ENCODE results near the gene RNF224. TPM values are rescaled to one million over a fixed set of nuclear protein-coding genes. Genes with fewer than 3 reads are reported as not detected.
A peak's percentile ranks its signal among the peaks of the same experiment; 100 is the strongest.
"Not testable (repeated sequence)": the region's sequence is repeated elsewhere in the genome, so short reads cannot be mapped to it uniquely, and the experiment has no call there.

RNF224 gene
- total RNA-seq, 4 donors from 2014 or later, result 1.2 to 5.2 (median 3.0) TPM

DNA sequence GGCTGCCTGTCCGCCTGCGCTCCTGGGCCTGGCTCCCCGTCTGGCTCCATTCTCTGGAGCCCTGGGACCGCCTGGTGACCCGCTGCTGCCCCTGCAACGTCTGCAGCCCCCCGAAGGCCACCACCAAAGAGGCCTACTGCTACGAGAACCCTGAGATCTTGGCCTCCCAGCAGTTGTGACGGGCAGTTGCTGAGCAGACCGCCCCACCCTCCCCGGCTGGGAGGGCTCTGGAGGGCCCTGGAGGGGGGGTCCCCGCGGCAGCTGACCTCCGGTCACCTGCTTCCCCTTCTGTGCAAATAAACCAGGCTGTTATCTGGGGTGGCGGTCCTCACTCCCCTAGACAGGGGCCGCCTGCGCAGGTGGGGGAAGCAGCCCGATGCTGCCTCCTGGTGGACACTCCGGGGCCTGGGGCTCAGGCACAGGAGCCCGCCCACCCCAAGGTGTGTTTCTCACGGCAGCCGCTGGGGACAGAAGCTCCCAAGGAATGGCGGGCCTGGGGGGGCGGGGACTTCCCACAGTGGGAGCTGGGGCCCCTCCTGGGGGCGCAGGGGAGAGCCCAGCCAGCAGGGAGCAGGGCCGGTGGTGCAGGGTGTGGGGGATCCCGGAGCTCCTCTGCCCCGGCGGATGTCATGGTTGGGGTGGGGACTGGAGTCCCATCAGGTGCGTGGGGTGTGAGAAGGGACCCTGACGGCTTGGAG lies 9.1 kb downstream of the RNF224 start:
- intact Hi-C loops (cut with DNase I), result loop anchor here (10.0 kb wide), 1 partner anchor 52 kb away; the partner anchor contains the start of genes ANAPC2 and SSNA1
- no peaks in the 10 kb centered on the region for H3K9me3 ChIP-seq
- peak overlapping the region in 3 of 4 donors; percentile 7 to 40 (median 7) for H3K4me3 ChIP-seq
- peaks cover 16 to 53% (median 23%) of the 10 kb centered on the region in 3 donors for H3K4me1 ChIP-seq
- WGBS, 2 donors, result 0% methylated on average over 4 of the region's 31 CpGs; no CpG with 5 or more reads in 1 of the 2 donors
- no peak for DNase-seq
- peak overlapping the region in 1 of 4 donors; percentile 39 for H3K27ac ChIP-seq
- H3K36me3 ChIP-seq, result no peaks in the 10 kb centered on the region
- TF ChIP-seq, protein P1, sequence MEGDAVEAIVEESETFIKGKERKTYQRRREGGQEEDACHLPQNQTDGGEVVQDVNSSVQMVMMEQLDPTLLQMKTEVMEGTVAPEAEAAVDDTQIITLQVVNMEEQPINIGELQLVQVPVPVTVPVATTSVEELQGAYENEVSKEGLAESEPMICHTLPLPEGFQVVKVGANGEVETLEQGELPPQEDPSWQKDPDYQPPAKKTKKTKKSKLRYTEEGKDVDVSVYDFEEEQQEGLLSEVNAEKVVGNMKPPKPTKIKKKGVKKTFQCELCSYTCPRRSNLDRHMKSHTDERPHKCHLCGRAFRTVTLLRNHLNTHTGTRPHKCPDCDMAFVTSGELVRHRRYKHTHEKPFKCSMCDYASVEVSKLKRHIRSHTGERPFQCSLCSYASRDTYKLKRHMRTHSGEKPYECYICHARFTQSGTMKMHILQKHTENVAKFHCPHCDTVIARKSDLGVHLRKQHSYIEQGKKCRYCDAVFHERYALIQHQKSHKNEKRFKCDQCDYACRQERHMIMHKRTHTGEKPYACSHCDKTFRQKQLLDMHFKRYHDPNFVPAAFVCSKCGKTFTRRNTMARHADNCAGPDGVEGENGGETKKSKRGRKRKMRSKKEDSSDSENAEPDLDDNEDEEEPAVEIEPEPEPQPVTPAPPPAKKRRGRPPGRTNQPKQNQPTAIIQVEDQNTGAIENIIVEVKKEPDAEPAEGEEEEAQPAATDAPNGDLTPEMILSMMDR (IDR thresholded peaks at IDR 0.05), result peak; percentile 99 to 100 (median 100)
- no peak for TF ChIP-seq POLR2A (IDR thresholded peaks at IDR 0.05)
- H3K27me3 ChIP-seq, result peaks cover 0 to 49% (median 0%) of the 10 kb centered on the region in 4 donors

DNA sequence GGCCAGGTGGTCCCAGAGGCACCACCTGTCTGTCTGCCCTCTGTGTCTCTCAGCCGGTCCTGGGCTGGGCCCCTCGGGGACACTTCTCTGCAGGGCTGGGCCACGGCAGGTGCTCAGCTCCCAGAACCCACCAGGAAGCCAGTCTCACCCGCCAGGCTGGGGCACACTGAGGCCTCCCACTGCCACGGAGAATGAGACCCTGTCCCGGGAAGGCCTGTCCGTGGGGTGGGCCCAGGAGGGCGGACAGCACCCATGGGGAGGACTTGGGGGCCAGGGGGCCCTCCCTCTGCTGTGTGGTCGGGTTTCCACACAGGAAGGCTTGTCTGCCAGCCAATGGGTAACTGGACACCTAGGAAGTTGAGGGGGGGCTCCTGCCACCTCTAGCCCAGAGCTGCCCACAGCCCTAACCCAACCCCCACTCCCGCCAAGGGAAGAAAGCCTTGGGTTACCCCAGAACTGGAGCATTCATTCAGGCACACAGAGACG lies 9.7 kb downstream of the RNF224 start:
- H3K9me3 ChIP-seq, result no peaks in the 10 kb centered on the region
- no peak for TF ChIP-seq POLR2A (IDR thresholded peaks at IDR 0.05)
- TF ChIP-seq, protein P1 (IDR thresholded peaks at IDR 0.05), result no peak
- peaks cover 20 to 57% (median 23%) of the 10 kb centered on the region in 3 donors for H3K4me1 ChIP-seq
- peaks cover 0 to 43% (median 0%) of the 10 kb centered on the region in 4 donors for H3K27me3 ChIP-seq
- H3K4me3 ChIP-seq, result peak overlapping the region in 3 of 4 donors; percentile 7 to 40 (median 7)
- intact Hi-C loops (cut with DNase I), result loop anchor here (10.0 kb wide), 1 partner anchor 52 kb away; the partner anchor contains the start of genes ANAPC2 and SSNA1
- DNase-seq, result no peak
- H3K27ac ChIP-seq, result peak overlapping the region in 1 of 4 donors; percentile 39
- WGBS, 2 donors, result 63% methylated on average over 2 of the region's 11 CpGs; no CpG with 5 or more reads in 1 of the 2 donors
- peaks cover 0 to 4% (median 3%) of the 10 kb centered on the region in 3 donors for H3K36me3 ChIP-seq

DNA sequence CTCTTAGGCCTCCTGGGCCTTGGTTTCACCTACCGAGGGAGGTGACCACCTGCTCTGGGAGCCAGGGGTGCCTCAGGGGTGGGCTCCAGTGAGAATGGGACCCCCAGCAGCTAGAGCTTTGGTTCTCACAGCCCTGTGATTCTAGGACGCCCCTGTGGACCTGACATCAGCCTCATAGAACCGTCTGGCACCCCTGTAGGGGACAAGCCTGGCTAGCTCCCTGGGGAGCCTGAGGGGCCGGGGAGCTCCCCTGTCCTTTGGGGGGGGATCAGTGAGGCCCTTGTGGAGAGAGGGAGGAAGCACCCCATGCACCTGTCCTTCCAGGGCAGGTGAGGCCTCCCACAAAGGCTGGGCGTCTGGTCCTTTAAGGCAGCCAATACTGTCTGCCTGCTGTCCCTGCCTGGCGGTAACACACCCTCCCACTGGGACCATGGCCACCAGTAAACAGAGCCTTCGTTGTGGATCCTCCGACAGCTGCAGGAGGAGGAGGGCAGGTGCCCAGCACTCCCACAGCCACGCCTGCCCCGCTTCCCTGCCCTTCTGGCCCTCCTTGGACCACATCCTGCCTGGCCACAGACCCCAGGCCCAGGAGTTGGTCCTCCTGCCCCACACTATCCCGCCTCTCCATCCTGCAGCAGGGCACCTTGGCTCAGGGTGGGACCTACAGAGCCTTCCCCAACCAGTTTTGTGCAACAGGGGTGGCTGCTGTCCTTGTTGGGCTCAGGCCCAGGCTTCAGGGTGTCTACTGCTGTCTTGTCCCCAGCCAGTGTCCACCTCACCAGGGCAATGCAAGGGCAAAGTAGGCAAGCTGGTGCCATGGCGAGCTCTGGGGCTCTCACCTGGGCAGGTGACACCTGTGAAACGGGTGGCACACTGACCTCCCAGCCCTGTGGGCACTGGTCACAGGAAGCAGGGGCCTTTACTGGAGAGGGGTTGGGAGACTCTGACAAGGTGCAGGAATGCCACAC lies 10.7 kb downstream of the RNF224 start:
- H3K27me3 ChIP-seq, result peaks cover 0 to 32% (median 0%) of the 10 kb centered on the region in 4 donors
- DNase-seq, result no peak
- no peak for TF ChIP-seq POLR2A (IDR thresholded peaks at IDR 0.05)
- TF ChIP-seq, protein P1 (IDR thresholded peaks at IDR 0.05), result no peak
- H3K9me3 ChIP-seq, result no peaks in the 10 kb centered on the region
- WGBS, 2 donors, result 58 to 84% methylated on average over 6 to 9 of the region's 13 CpGs
- no peak overlapping the region for H3K4me3 ChIP-seq
- H3K36me3 ChIP-seq, result peaks cover 5 to 15% (median 13%) of the 10 kb centered on the region in 3 donors
- intact Hi-C loops (cut with DNase I), result loop anchor here (10.0 kb wide), 1 partner anchor 53 kb away; the partner anchor contains the start of genes ANAPC2 and SSNA1
- H3K4me1 ChIP-seq, result peaks cover 29 to 68% (median 34%) of the 10 kb centered on the region in 3 donors
- peak overlapping the region in 1 of 4 donors; percentile 16 for H3K27ac ChIP-seq

DNA sequence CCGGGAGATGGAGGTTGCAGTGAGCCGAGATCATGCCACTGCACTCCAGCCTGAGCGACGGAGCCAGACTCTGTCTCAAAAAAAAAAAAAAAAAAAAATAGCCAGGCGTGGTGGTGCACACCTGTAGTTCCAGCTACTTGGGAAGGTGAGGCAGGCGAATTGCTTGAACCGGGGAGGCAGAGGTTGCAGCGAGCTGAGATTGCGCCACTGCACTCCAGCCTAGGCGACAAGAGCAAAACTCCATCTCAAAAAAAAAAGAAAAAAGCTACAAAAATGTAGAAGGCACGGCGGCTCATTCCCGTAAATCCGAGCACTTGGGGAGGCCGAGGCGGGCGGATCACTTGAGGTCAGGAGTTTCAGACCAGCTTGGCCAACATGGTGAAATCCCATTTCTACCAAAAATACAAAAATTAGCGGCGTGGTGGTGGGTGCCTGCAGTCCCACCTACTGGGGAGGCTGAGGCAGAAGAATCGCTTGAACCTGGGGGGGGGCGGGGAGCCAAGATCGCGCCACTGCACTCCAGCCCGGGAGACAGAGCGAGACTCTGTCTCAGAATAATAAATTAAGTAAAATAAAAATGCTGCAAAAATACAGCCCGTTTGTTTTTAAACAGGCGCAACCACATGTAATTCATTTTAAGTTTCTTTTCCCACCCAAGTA lies 12.4 kb downstream of the RNF224 start:
- Histone ChIP-seq H3K27me3 (peaks cover 0 to 16% (median 0%) of the 10 kb centered on the region in 4 donors), H3K4me1 (peaks cover 43 to 84% (median 43%) of the 10 kb centered on the region in 3 donors), H3K27ac (peak overlapping the region; percentile 94 to 100 (median 95)), H3K36me3 (peaks cover 6 to 21% (median 21%) of the 10 kb centered on the region in 3 donors), H3K4me3 (peak overlapping the region; percentile 60 to 97 (median 83))
- intact Hi-C loops (cut with DNase I), result loop anchor here (10.0 kb wide), 1 partner anchor 55 kb away; the partner anchor contains the start of genes ANAPC2 and SSNA1
- DNase-seq, H3K9me3 ChIP-seq: not testable (repeated sequence)
- WGBS, 2 donors, result 37 to 59% methylated on average over 21 of the region's 27 CpGs
